ENCODE data around the gene USP44.

- no peak for TF ChIP-seq FOXM1 (IDR thresholded peaks at IDR 0.05; ENCODE audit: low read depth)
- no peak for TF ChIP-seq SIN3A (IDR thresholded peaks at IDR 0.05; ENCODE audit: borderline replicate concordance, low read depth, low read length)
- no peak for TF ChIP-seq CTCF (IDR thresholded peaks at IDR 0.05)
- no peak for TF ChIP-seq GATA2 (CRISPR knock-in tag; IDR thresholded peaks at IDR 0.05)
- TF ChIP-seq CHD2 (IDR thresholded peaks at IDR 0.05; ENCODE audit: low read length, partially characterized antibody) = no peak
- no peak for TF ChIP-seq JUND (IDR thresholded peaks at IDR 0.05)
- TF ChIP-seq GABPA (IDR thresholded peaks at IDR 0.05; ENCODE audit: low read depth) = no peak
- no peak for TF ChIP-seq POLR2AphosphoS5 (IDR thresholded peaks at IDR 0.05; ENCODE audit: low read depth, low read length)
- no peak for TF ChIP-seq RAD21 (IDR thresholded peaks at IDR 0.05; ENCODE audit: low read length)
- no peak for TF ChIP-seq EP300 (IDR thresholded peaks at IDR 0.05; ENCODE audit: borderline replicate concordance in 1 of 2, low read depth in 1 of 2, low read length in 1 of 2)
- no peak for TF ChIP-seq FOXJ3 (CRISPR knock-in tag; IDR thresholded peaks at IDR 0.05)
- TF ChIP-seq NRF1 (IDR thresholded peaks at IDR 0.05; ENCODE audit: low read depth, low read length) = no peak
- no peak for TF ChIP-seq EZH2phosphoT487 (IDR thresholded peaks at IDR 0.05; ENCODE audit: borderline replicate concordance, low read depth)
- TF ChIP-seq ZBTB33 (IDR thresholded peaks at IDR 0.05; ENCODE audit: borderline replicate concordance, low read depth) = no peak
Measured at GRCh38 chr12:95551305-95551704, at the start of gene USP44.
